CD4-positive, alpha-beta T cell treated with Interleukin-4 for 1 hour (primary cell): ENCODE data around the gene PTPA.
"Not testable (repeated sequence)": the region's sequence is repeated elsewhere in the genome, so short reads cannot be mapped to it uniquely, and the experiment has no call there.

Source experiments
- DNase-seq, 2 donors: peaks; one replicate each; pipeline ENCODE4 v3.0.0-alpha.2; 2020 to 2022

The PTPA gene

GRCh38 chr9:129109952-129110739 lies 1.1 kb upstream of the PTPA start:
- DNase-seq, result no peak

GRCh38 chr9:129111528-129112151 lies 425 bp downstream of the PTPA start:
- no peak for DNase-seq

- DNase-seq, result not testable (repeated sequence)
These were observed 1.3 kb downstream of the PTPA start for GRCh38 chr9:129112526-129112925.

GRCh38 chr9:129113645-129114304 lies 2.6 kb downstream of the PTPA start:
- DNase-seq, result no peak

- DNase-seq, result no peak
These were observed 7.6 kb downstream of the PTPA start for GRCh38 chr9:129118799-129119198.

- DNase-seq, result no peak
These were observed 10.3 kb downstream of the PTPA start for GRCh38 chr9:129121483-129121882.

- DNase-seq, result no peak
These were observed 10.9 kb downstream of the PTPA start for GRCh38 chr9:129122133-129122532.

GRCh38 chr9:129122976-129123375 lies 11.8 kb downstream of the PTPA start:
- not testable (repeated sequence) for DNase-seq

GRCh38 chr9:129124506-129125069 lies 13.4 kb downstream of the PTPA start:
- no peak for DNase-seq

GRCh38 chr9:129125478-129125877 lies 14.3 kb downstream of the PTPA start:
- no peak for DNase-seq

- DNase-seq, result no peak
These were observed 15.8 kb downstream of the PTPA start for GRCh38 chr9:129126749-129127618.

- no peak for DNase-seq
These were observed 17.5 kb downstream of the PTPA start for GRCh38 chr9:129128689-129129088.

GRCh38 chr9:129130271-129130670 lies 19.1 kb downstream of the PTPA start:
- DNase-seq, result not testable (repeated sequence)

- no peak for DNase-seq
These were observed 19.6 kb downstream of the PTPA start for GRCh38 chr9:129130791-129131190.

GRCh38 chr9:129131300-129132145 lies 20.3 kb downstream of the PTPA start:
- DNase-seq, result peak; percentile 85 to 87

GRCh38 chr9:129133082-129133481 lies 21.9 kb downstream of the PTPA start:
- no peak for DNase-seq

- DNase-seq, result no peak
These were observed 24.3 kb downstream of the PTPA start for GRCh38 chr9:129135476-129135875.

- DNase-seq, result no peak
These were observed 25.3 kb downstream of the PTPA start for GRCh38 chr9:129136446-129137035.

- no peak for DNase-seq
These were observed 26.3 kb downstream of the PTPA start for GRCh38 chr9:129137292-129138143.

GRCh38 chr9:129138144-129138462 lies 26.9 kb downstream of the PTPA start:
- DNase-seq, result no peak
